Neuronal stem cell (in vitro differentiated cells): ENCODE measurements around the gene LRIG1.

Experiments
- DNase-seq: peaks from one replicate; pipeline ENCODE4 v3.0.0-alpha.2; 2013; ENCODE audit warnings: low spot score
- H2AFZ ChIP-seq: one replicate; pipeline ENCODE4 v1.6.1; 2013; ENCODE audit warnings: mild to moderate bottlenecking, low read length, inconsistent platforms
- H2AK5ac ChIP-seq: 2 replicates; pipeline ENCODE4 v1.6.1; 2013; ENCODE audit warnings: low read depth, mild to moderate bottlenecking, inconsistent platforms, low read length, moderate library complexity, mixed read lengths
- H2BK120ac ChIP-seq: 2 replicates; pipeline ENCODE4 v1.6.1; 2013; ENCODE audit warnings: low read depth, mild to moderate bottlenecking, inconsistent platforms, low read length, moderate library complexity, mixed read lengths
- H2BK12ac ChIP-seq: one replicate; pipeline ENCODE4 v1.6.1; 2013; ENCODE audit warnings: low read length, inconsistent platforms
- H2BK15ac ChIP-seq: 2 replicates; pipeline ENCODE4 v1.6.1; 2013; ENCODE audit warnings: mild to moderate bottlenecking, low read length, inconsistent platforms, mixed read lengths
- H2BK5ac ChIP-seq: one replicate; pipeline ENCODE4 v1.6.1; 2013; ENCODE audit warnings: inconsistent platforms, mild to moderate bottlenecking, low read length, moderate library complexity
- H3K14ac ChIP-seq: one replicate; pipeline ENCODE4 v1.6.1; 2013; ENCODE audit warnings: low read length, inconsistent platforms
- H3K18ac ChIP-seq: 2 replicates; pipeline ENCODE4 v1.6.1; 2013; ENCODE audit warnings: low read length, inconsistent platforms
- H3K23ac ChIP-seq: 2 replicates; pipeline ENCODE4 v1.6.1; 2013; ENCODE audit warnings: low read depth, mild to moderate bottlenecking, mixed read lengths, low read length, inconsistent platforms; ENCODE audit not compliant: poor library complexity
- H3K27ac ChIP-seq: replicated peaks from 3 replicates; pipeline ENCODE4 v1.5.1; 2013; ENCODE audit warnings: low read length, inconsistent platforms
- H3K27me3 ChIP-seq, 3 experiments: 2 replicates each; pipeline ENCODE4 v1.6.1; 2013; ENCODE audit warnings: low read length in 3 of 3, mild to moderate bottlenecking in 2 of 3, inconsistent platforms in 1 of 3, low read depth in 1 of 3, mixed read lengths in 1 of 3, moderate library complexity in 1 of 3; ENCODE audit not compliant: control insufficient read depth in 3 of 3, insufficient read depth in 3 of 3
- H3K36me3 ChIP-seq, 2 donors: replicated peaks in 1 of 2; 2 replicates each; pipeline ENCODE4 v1.6.1; 2013; ENCODE audit warnings: low read length in 2 of 2; ENCODE audit not compliant: control insufficient read depth in 2 of 2, insufficient read depth in 2 of 2
- H3K4ac ChIP-seq: 2 replicates; pipeline ENCODE4 v1.6.1; 2013; ENCODE audit warnings: inconsistent platforms, mild to moderate bottlenecking, low read length, moderate library complexity
- H3K4me1 ChIP-seq, 2 donors: 1 replicate in 1 of 2; 2 replicates in 1 of 2; pipeline ENCODE4 v1.6.1; 2013; ENCODE audit warnings: low read length in 2 of 2, low read depth in 1 of 2; ENCODE audit not compliant: control insufficient read depth in 2 of 2, insufficient read depth in 1 of 2
- H3K4me2 ChIP-seq: one replicate; pipeline ENCODE4 v1.6.1; 2013; ENCODE audit warnings: mild to moderate bottlenecking, low read length, inconsistent platforms; ENCODE audit not compliant: insufficient read depth, poor library complexity, severe bottlenecking
- H3K4me3 ChIP-seq, 2 donors: 2 replicates each; pipeline ENCODE4 v1.5.1; 2013; ENCODE audit warnings: low read length in 2 of 2, mild to moderate bottlenecking in 2 of 2, inconsistent platforms in 1 of 2, moderate library complexity in 1 of 2
- H3K79me1 ChIP-seq: one replicate; pipeline ENCODE4 v1.6.1; 2013; ENCODE audit warnings: low read depth, mild to moderate bottlenecking, inconsistent platforms, low read length, moderate library complexity
- H3K9ac ChIP-seq: one replicate; pipeline ENCODE4 v1.6.1; 2013; ENCODE audit warnings: mild to moderate bottlenecking, low read depth, low read length, inconsistent platforms; ENCODE audit not compliant: poor library complexity
- H3K9me3 ChIP-seq, 2 donors: replicated peaks in 1 of 2; 2 replicates each; pipeline versions ENCODE3 to v1.6.1; 2013; ENCODE audit warnings: low read length in 2 of 2, mild to moderate bottlenecking in 2 of 2, inconsistent platforms in 1 of 2, low read depth in 1 of 2, mixed read lengths in 1 of 2, moderate library complexity in 1 of 2; ENCODE audit not compliant: control insufficient read depth in 2 of 2, insufficient read depth in 1 of 2
- H4K8ac ChIP-seq: one replicate; pipeline ENCODE4 v1.6.1; 2013; ENCODE audit warnings: low read depth, mild to moderate bottlenecking, inconsistent platforms, low read length, moderate library complexity
- H4K91ac ChIP-seq: one replicate; pipeline ENCODE4 v1.6.1; 2013; ENCODE audit warnings: low read length, low read depth, mild to moderate bottlenecking, inconsistent platforms; ENCODE audit not compliant: poor library complexity
- WGBS, 2 donors: extraction: QIAGEN DNeasy Blood & Tissue Kit; methylation state at CpG; one replicate each; pipeline ENCODE4 v1.1.7; 2013; ENCODE audit warnings: missing lambda C conversion rate in 2 of 2, mixed read lengths in 1 of 2; ENCODE audit not compliant: insufficient read length in 2 of 2, insufficient replicate concordance in 1 of 2; ENCODE audit errors: extremely low coverage in 2 of 2; 5-methylcytosine and 5-hydroxymethylcytosine counted together

The LRIG1 gene

GRCh38 chr3:66527246-66527645 is 26.4 kb upstream of the LRIG1 start:
- Histone ChIP-seq H2BK15ac (no peak overlapping the region), H3K4ac (no peak overlapping the region), H3K27me3 (peaks cover 0 to 1% (median 0%) of the 10 kb centered on the region in 3 experiments), H3K18ac (no peak overlapping the region), H3K4me2 (no peak overlapping the region), H3K14ac (no peak overlapping the region), H3K9me3 (no peaks in the 10 kb centered on the region), H3K4me1 (peaks cover 2 to 13% of the 10 kb centered on the region in 2 donors), H3K79me1 (no peaks in the 10 kb centered on the region), H4K8ac (no peak overlapping the region), H4K91ac (no peak overlapping the region), H3K36me3 (no peaks in the 10 kb centered on the region), H3K27ac (no peak overlapping the region), H2BK5ac (no peak overlapping the region), H2AK5ac (no peak overlapping the region), H2BK120ac (no peak overlapping the region), H2AFZ (no peak overlapping the region), H3K23ac (no peak overlapping the region), H2BK12ac (no peak overlapping the region), H3K4me3 (no peak overlapping the region), H3K9ac (no peak overlapping the region)
- no CpG with 5 or more reads among the region's 4 CpGs for WGBS, 2 donors
- no peak for DNase-seq

GRCh38 chr3:66525771-66526170 is 24.9 kb upstream of the LRIG1 start:
- H2BK15ac ChIP-seq, result no peak overlapping the region
- no peaks in the 10 kb centered on the region for H3K79me1 ChIP-seq
- H2BK120ac ChIP-seq, result no peak overlapping the region
- no peak overlapping the region for H2BK5ac ChIP-seq
- H3K27ac ChIP-seq, result no peak overlapping the region
- H2AK5ac ChIP-seq, result no peak overlapping the region
- H3K9ac ChIP-seq, result no peak overlapping the region
- H3K36me3 ChIP-seq, result no peaks in the 10 kb centered on the region
- no peak overlapping the region for H3K4ac ChIP-seq
- peaks cover 0 to 1% (median 0%) of the 10 kb centered on the region in 3 experiments for H3K27me3 ChIP-seq
- H3K18ac ChIP-seq, result no peak overlapping the region
- H2BK12ac ChIP-seq, result no peak overlapping the region
- H3K14ac ChIP-seq, result no peak overlapping the region
- peaks cover 0 to 3% of the 10 kb centered on the region in 2 donors for H3K4me1 ChIP-seq
- H3K9me3 ChIP-seq, result no peaks in the 10 kb centered on the region
- no peak overlapping the region for H4K91ac ChIP-seq
- H3K4me3 ChIP-seq, result no peak overlapping the region
- H3K4me2 ChIP-seq, result no peak overlapping the region
- no peak overlapping the region for H2AFZ ChIP-seq
- no peak overlapping the region for H4K8ac ChIP-seq
- WGBS, 2 donors, result no CpG with 5 or more reads among the region's 3 CpGs
- DNase-seq, result no peak
- H3K23ac ChIP-seq, result no peak overlapping the region

DNA sequence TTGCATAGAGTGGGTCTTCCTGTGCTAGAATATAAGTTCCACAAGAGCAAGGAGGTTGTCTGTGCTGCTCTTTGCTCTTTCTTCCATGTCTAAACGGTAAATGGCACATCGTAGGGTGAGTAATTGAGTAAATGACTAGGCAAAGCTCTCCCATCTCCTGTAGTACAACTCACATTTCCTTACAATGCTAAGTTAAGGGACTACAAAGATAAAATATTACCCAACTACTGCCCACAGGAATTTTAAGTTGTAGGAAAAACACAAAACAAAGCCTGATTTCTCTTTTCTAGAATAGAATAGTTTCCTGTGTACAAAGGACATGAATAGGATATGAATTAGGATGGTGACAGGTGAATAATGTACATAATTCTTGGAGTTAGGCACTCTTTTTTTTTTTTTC is 19.9 kb upstream of the LRIG1 start:
- no peak overlapping the region for H4K8ac ChIP-seq
- H2BK5ac ChIP-seq, result no peak overlapping the region
- peaks cover 0 to 1% (median 0%) of the 10 kb centered on the region in 3 experiments for H3K27me3 ChIP-seq
- no peaks in the 10 kb centered on the region for H3K4me1 ChIP-seq
- H2AFZ ChIP-seq, result no peak overlapping the region
- no peak overlapping the region for H3K4me2 ChIP-seq
- no peak overlapping the region for H2BK12ac ChIP-seq
- no peak overlapping the region for H2AK5ac ChIP-seq
- H3K9me3 ChIP-seq, result no peaks in the 10 kb centered on the region
- H3K23ac ChIP-seq, result no peak overlapping the region
- no peak overlapping the region for H3K9ac ChIP-seq
- no peak overlapping the region for H3K4ac ChIP-seq
- no CpG with 5 or more reads among the region's 2 CpGs for WGBS, 2 donors
- no peak overlapping the region for H2BK120ac ChIP-seq
- no peak overlapping the region for H4K91ac ChIP-seq
- no peak overlapping the region for H3K4me3 ChIP-seq
- H3K79me1 ChIP-seq, result no peaks in the 10 kb centered on the region
- H2BK15ac ChIP-seq, result no peak overlapping the region
- no peaks in the 10 kb centered on the region for H3K36me3 ChIP-seq
- H3K27ac ChIP-seq, result no peak overlapping the region
- no peak overlapping the region for H3K18ac ChIP-seq
- DNase-seq, result no peak
- no peak overlapping the region for H3K14ac ChIP-seq

- Histone ChIP-seq H4K8ac (no peak overlapping the region), H3K4me2 (no peak overlapping the region), H3K23ac (no peak overlapping the region), H3K4ac (no peak overlapping the region), H2BK15ac (no peak overlapping the region), H3K36me3 (no peaks in the 10 kb centered on the region), H3K27ac (no peak overlapping the region), H2AK5ac (no peak overlapping the region), H3K18ac (no peak overlapping the region), H3K4me1 (no peaks in the 10 kb centered on the region), H2BK120ac (no peak overlapping the region), H4K91ac (no peak overlapping the region), H3K27me3 (no peaks in the 10 kb centered on the region), H3K14ac (no peak overlapping the region), H2AFZ (no peak overlapping the region), H3K9ac (no peak overlapping the region), H3K79me1 (no peaks in the 10 kb centered on the region), H2BK12ac (no peak overlapping the region), H2BK5ac (no peak overlapping the region), H3K4me3 (no peak overlapping the region), H3K9me3 (no peaks in the 10 kb centered on the region)
- no CpG with 5 or more reads among the region's 4 CpGs for WGBS, 2 donors
- DNase-seq, result no peak
These were observed 17.8 kb upstream of the LRIG1 start for GRCh38 chr3:66518644-66519043.
